GM12891 (cell line): ENCODE results near the gene VSTM2B.

Experiments used
- POLR2A ChIP-seq: IDR thresholded peaks from 2 replicates; pipeline ENCODE4 v1.6.1; 2011; ENCODE audit warnings: low read depth, low read length, control low read depth
- POLR2AphosphoS5 ChIP-seq: IDR thresholded peaks from 2 replicates; pipeline ENCODE4 v1.6.1; 2011; ENCODE audit warnings: low read depth, low read length, control low read depth
- POU2F2 ChIP-seq: IDR thresholded peaks from 2 replicates; pipeline ENCODE4 v1.6.1; 2011; ENCODE audit warnings: low read depth, mild to moderate bottlenecking, control low read depth, low read length, moderate library complexity
- TAF1 ChIP-seq: IDR thresholded peaks from 2 replicates; pipeline ENCODE4 v1.6.1; 2011; ENCODE audit warnings: low read depth, low read length, control low read depth

- TF ChIP-seq POLR2A (no peak), POLR2AphosphoS5 (no peak), TAF1 (no peak), POU2F2 (no peak)
Observed at GRCh38 chr19:29578349-29578748, 52.6 kb downstream of the VSTM2B start.
